AG04449 (cell line): Measurements from ENCODE around the gene MPPE1.

Experiments
- CTCF ChIA-PET: fragments of 350-600 bp; formaldehyde crosslinking; extraction: SDS; loops from one replicate; lab custom pipeline; 2021; ENCODE audit warnings: antibody characterized with exemption; lab: Yijun Ruan, JAX
- POLR2A ChIA-PET: fragments of 400-600, 350-600 bp; formaldehyde crosslinking; extraction: SDS; loops from one replicate; lab custom pipeline; 2020; ENCODE audit warnings: antibody characterized with exemption, inconsistent platforms; lab: Yijun Ruan, JAX
- DNase-seq: peaks from one replicate; pipeline ENCODE4 v3.0.0-alpha.2; 2010; ENCODE audit warnings: low read depth, low spot score
- H3K4me3 ChIP-seq: 2 replicates; pipeline ENCODE4 v1.5.1; 2011; ENCODE audit warnings: low read depth, mild to moderate bottlenecking, control low read depth, low read length
- TF ChIP-seq, protein P1 (sequence below): IDR thresholded peaks from one replicate; pipeline ENCODE4 v1.5.1; 2011; ENCODE audit warnings: mild to moderate bottlenecking, moderate library complexity, low read length, control low read depth, inconsistent platforms; ENCODE audit not compliant: insufficient read depth; ENCODE audit errors: missing control alignments

The MPPE1 gene

DNA sequence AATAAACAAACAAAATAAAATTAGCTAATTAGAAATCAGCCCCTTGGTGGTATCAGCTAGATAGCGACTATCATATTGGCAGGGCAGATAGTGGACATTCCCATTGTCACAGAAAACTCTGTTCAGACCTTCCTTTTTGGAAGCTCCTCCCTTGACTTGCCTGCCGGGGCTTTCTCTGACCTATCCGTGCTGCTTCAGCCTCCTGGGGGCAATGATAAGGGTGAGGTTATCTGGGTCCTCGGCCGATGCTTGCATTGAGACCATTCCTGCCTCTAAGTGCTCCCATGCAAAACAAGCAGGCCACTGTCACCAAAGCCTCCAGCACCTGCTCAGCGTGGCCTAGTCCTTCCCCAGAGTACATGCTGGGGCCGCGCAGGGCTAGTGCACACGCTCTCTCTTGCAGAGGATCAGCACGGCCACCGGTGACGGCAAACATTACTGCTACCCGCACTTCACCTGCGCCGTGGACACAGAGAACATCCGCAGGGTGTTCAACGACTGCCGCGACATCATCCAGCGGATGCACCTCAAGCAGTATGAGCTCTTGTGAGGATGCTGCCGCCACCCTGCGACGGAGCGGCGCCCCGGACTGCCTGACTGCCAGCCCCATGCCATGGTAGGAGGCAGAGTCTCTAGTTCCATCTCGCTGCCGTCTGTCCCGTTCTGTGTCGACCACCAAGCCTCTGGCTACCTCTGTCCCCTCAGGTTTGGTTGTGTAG, 27.4 kb downstream of the MPPE1 start:
- DNase-seq = no peak
- no peak overlapping the region for H3K4me3 ChIP-seq
- POLR2A ChIA-PET = no interaction called here
- TF ChIP-seq, protein P1, sequence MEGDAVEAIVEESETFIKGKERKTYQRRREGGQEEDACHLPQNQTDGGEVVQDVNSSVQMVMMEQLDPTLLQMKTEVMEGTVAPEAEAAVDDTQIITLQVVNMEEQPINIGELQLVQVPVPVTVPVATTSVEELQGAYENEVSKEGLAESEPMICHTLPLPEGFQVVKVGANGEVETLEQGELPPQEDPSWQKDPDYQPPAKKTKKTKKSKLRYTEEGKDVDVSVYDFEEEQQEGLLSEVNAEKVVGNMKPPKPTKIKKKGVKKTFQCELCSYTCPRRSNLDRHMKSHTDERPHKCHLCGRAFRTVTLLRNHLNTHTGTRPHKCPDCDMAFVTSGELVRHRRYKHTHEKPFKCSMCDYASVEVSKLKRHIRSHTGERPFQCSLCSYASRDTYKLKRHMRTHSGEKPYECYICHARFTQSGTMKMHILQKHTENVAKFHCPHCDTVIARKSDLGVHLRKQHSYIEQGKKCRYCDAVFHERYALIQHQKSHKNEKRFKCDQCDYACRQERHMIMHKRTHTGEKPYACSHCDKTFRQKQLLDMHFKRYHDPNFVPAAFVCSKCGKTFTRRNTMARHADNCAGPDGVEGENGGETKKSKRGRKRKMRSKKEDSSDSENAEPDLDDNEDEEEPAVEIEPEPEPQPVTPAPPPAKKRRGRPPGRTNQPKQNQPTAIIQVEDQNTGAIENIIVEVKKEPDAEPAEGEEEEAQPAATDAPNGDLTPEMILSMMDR = no peak
- CTCF ChIA-PET = interaction anchor here (1.1 kb wide), 1 partner anchor 115 kb away, joined by 3 read pairs; no protein-coding TSS in a partner anchor

DNA sequence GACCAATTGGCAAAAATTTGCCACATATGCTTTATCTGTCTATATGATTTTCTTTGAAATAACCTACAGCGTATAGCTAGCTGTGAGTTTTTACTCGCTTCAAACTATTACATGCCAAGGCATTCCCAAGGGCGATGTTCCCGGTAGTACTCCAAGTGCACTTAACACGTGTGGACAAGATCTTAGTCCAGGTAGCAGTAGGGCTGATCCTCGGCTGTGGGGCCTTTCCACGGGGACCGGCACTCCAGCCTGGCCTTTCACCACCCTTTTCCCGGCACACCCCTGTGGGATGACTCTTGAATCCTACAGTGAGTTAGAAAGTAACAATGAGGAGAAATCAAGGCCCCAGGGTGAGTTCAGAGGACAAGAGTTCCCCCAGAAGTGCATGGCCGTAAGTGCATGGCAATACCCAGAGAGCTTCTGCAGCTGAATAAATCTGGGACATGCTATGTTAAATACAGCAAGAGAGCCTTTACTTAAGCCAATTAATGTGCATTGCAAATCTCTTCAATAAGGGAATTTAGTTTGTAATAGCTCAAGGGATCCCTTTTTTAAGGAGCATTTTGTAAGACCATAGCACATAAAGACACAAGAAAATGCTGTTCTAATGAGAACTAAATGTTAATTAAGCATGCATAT, 30.5 kb downstream of the MPPE1 start:
- POLR2A ChIA-PET = no interaction called here
- no peak for DNase-seq
- TF ChIP-seq, protein P1 = no peak
- no peak overlapping the region for H3K4me3 ChIP-seq
- CTCF ChIA-PET = interaction anchor here (1.3 kb wide), 1 partner anchor 60 kb away, joined by 4 read pairs; no protein-coding TSS in a partner anchor

DNA sequence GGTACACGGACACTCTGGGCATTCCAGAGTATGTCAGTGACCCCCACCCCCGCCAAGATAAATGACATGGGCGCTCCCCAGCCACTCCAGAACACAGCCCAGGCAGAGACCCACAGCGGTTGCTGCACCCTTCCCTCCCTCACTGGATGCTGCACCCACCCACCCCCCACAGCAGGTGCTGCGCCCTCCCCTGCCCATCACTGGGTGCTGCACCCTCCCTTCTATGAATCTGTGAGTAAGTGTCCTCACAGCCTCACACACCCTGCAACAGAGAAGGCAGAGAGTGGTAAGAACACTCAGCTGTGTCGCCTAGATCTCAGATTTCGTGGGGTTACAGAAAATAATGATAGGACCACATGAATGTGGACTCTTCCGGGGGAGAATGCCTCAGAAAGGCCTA, 33.4 kb downstream of the MPPE1 start:
- no peak for DNase-seq
- no peak overlapping the region for H3K4me3 ChIP-seq
- TF ChIP-seq, protein P1 = no peak
- ChIA-PET CTCF (interaction anchor here (1.3 kb wide), 1 partner anchor 142 kb away, joined by 3 read pairs; no protein-coding TSS in a partner anchor), POLR2A (no interaction called here)

DNA sequence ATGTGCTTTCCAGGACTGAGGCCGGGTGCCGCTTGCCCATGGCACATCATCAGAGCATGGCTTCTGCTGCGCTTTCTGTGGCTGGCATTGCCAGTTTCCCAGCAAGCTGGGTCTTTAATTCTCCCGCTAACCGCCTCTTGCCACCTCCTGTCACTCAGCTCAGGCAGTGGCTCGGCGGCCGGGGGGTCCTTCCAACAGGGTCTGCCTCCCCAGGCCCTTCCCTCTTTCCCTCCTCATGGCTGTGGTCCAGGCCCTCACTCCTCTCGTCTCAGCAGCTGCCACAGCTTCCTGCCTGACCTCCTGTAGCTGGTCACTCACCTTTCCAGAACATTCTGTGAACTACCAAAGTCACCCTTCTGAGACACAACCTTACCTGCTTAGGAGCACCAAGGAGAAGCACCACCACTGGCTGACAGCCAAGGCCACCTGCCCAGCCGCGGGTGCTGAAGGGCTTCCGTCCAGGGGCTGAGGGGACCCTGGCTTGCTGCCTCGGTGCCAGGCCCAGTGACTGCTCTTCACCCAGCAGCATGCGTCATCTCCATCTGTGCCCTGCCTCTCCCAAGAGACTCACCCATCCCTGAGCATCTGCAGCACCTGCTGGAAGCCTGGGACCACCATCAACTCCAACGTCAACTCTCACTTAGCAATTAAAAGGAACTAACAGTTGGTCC, 34.3 kb downstream of the MPPE1 start:
- ChIA-PET POLR2A (no interaction called here), CTCF (interaction anchor here (1.3 kb wide), 2 partner anchors 141 to 143 kb away, joined by 3 read pairs; no protein-coding TSS in a partner anchor)
- TF ChIP-seq, protein P1 = no peak
- no peak for DNase-seq
- no peak overlapping the region for H3K4me3 ChIP-seq

DNA sequence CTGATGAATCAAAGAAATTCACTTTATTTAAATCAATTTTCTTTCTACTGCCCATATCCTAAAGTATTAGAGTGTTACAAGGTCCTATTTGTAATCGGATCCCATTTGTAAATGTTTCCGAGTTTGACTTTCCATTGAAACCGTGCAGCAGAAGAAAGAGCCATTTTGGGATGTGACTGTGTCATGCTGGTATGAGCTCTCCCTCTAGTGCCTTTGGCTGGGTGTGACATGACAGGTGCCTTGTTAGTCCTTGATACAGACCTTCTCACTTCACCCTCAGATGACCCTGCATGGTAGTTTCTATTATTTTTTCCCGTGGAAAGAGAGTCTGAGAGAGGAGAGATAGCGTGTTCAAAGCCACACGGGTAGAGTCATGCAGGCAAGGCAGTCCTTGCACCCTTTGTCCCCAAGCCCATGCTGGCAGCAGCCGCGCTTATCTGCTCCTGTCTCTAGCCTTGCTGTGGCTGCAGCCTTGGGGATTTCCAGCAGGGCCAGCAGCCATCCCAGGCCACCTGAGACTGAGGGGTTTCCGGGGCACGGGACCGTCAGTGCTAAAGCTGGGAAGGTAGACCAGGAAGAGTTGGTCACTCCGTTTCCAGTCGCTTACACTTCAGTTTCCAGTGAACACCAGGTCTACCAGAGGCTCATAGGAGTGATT, 35.5 kb downstream of the MPPE1 start:
- CTCF ChIA-PET = interaction anchor here (1.3 kb wide), 1 partner anchor 141 kb away, joined by 3 read pairs; no protein-coding TSS in a partner anchor
- TF ChIP-seq, protein P1 = peak; percentile 24
- POLR2A ChIA-PET = no interaction called here
- no peak overlapping the region for H3K4me3 ChIP-seq
- no peak for DNase-seq
